Mesothelial cell of epicardium (in vitro differentiated cells): Measurements from ENCODE around the gene ATP8B4. TPM values are rescaled to one million over a fixed set of nuclear protein-coding genes. Genes with fewer than 3 reads are reported as not detected.

Experiments
- DNase-seq, 2 experiments: peaks; one replicate each; pipeline ENCODE4 v3.0.0; 2021; ENCODE audit warnings: low spot score in 2 of 2; ENCODE audit not compliant: unreplicated experiment in 2 of 2
- H3K27ac Mint-ChIP-seq: 2 replicates; pipeline ENCODE4 v1.8.0; 2021; ENCODE audit warnings: mixed read lengths
- H3K27me3 Mint-ChIP-seq: 2 replicates; pipeline ENCODE4 v1.8.0; 2021; ENCODE audit warnings: low read depth, mixed read lengths
- H3K36me3 Mint-ChIP-seq: 2 replicates; pipeline ENCODE4 v1.8.0; 2021; ENCODE audit warnings: mixed read lengths
- H3K4me1 Mint-ChIP-seq: 2 replicates; pipeline ENCODE4 v1.8.0; 2021; ENCODE audit warnings: mixed read lengths
- H3K4me3 Mint-ChIP-seq: 2 replicates; pipeline ENCODE4 v1.8.0; 2021; ENCODE audit warnings: mild to moderate bottlenecking, moderate library complexity, mixed read lengths
- H3K9me3 Mint-ChIP-seq: 2 replicates; pipeline ENCODE4 v1.8.0; 2021; ENCODE audit warnings: mixed read lengths
- CTCF ChIP-seq: fragments of 200-600 bp; sonication (generic); IDR thresholded peaks from one replicate; pipeline ENCODE4 v1.5.0; 2021; ENCODE audit warnings: antibody characterized with exemption; ENCODE audit not compliant: unreplicated experiment
- total RNA-seq: library from RNA; stranded (reverse); gene quantifications from 3 replicates; pipeline ENCODE4 v1.2.1, GENCODE V29; 2021

ATP8B4 gene
- total RNA-seq, 1 donor from 2014 or later, result 1.8 TPM

GRCh38 chr15:50110285-50110684, 8.7 kb downstream of the ATP8B4 start:
- H3K36me3 Mint-ChIP-seq, result no peaks in the 10 kb centered on the region
- no peaks in the 10 kb centered on the region for H3K27me3 Mint-ChIP-seq
- no peak for DNase-seq
- peaks cover 26% of the 10 kb centered on the region for H3K4me1 Mint-ChIP-seq
- H3K4me3 Mint-ChIP-seq, result no peak overlapping the region
- no peak overlapping the region for H3K27ac Mint-ChIP-seq
- TF ChIP-seq CTCF, result no peak
- H3K9me3 Mint-ChIP-seq, result no peaks in the 10 kb centered on the region

DNA sequence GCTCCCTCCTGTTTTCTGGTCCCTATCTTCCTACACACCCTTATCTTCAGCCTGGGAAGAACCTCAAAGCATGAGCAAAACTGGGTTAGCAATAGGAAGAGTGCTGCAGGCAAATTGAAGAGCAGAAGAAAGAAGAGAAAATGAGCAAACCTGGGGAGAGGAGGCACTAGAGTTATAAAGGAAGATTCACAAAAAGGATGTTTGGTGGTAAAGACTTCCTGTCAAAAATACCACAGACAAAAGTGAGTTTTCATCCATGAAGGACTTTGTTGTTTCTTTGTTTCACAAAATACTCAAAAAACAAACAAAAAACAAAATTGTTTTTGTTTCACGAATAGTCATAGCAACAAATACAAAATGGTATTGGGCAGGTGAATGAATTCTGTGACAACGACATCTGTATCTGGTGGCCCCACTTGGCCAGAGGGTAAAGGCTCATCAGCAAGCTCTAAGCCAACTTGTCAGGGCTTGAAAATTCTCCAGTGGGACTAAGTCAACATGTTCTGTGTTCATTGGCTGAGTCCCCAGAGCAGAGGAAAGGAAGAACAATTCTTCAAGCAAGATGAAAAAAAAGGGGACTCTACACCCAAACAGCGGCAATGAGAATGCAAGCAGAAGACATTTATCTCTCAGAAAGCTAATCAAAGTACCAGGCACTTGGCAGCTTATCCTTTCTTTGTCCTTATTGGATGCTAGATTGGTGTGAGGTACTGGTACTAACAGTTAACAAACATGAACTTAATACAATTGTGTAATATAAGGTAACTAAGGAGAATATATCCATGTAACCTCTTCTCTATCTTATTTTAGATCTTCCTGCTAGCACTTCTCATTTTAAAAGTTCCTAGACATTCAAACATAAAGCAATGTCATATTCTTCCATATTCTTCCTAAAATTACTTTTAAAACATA, 9.7 kb downstream of the ATP8B4 start:
- no peak for TF ChIP-seq CTCF

GRCh38 chr15:50108461-50108860, 10.6 kb downstream of the ATP8B4 start:
- Mint-ChIP-seq H3K27ac (no peak overlapping the region), H3K4me1 (peaks cover 26% of the 10 kb centered on the region), H3K36me3 (no peaks in the 10 kb centered on the region), H3K27me3 (peaks cover under 1% of the 10 kb centered on the region), H3K4me3 (no peak overlapping the region), H3K9me3 (peaks cover 8% of the 10 kb centered on the region)
- no peak for DNase-seq
- no peak for TF ChIP-seq CTCF

More for the DNA sequence above, 9.7 kb downstream of the ATP8B4 start:
- Mint-ChIP-seq H3K9me3 (peaks cover under 1% of the 10 kb centered on the region), H3K27me3 (no peaks in the 10 kb centered on the region), H3K27ac (no peak overlapping the region), H3K4me3 (no peak overlapping the region), H3K4me1 (peaks cover 26% of the 10 kb centered on the region), H3K36me3 (no peaks in the 10 kb centered on the region)
- no peak for DNase-seq

DNA sequence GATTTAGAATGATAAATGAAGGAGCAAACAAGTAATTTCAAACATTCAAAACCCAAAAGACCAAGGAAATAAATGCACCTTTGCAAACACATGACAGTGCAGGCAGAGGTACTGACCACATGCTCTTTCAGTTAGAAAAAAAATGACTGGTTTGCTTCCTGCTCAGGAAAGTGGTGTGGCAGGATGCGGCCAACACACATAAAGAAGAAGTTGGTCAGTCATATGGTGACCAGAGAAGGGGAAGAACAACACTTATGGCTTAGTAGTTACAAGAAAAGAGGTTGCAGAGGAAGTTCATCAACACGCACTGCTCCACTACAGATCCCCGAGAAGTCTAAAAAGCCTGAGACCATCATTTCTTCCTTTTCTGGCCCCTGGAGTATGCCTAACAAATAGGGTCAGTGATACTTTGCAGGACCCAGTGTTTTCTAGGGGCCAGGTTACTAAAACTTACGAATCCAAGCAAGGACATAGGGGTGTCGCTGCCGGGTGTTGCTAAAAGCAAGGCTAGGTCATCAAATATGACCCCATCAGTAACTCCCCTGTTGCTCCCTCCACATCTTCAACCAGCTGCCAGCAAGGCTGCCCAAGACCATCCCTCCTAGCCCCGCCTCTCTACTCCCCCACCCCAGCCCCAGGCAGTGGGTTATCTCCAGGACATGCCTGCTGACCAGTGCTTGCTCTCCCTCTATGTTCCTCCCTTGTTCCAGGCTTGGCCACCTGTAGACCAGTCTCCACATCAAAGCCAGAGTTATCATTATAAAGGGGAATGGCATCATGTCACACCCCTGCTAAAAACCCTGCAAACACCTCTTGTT, 11.2 kb downstream of the ATP8B4 start:
- TF ChIP-seq CTCF, result no peak

DNA sequence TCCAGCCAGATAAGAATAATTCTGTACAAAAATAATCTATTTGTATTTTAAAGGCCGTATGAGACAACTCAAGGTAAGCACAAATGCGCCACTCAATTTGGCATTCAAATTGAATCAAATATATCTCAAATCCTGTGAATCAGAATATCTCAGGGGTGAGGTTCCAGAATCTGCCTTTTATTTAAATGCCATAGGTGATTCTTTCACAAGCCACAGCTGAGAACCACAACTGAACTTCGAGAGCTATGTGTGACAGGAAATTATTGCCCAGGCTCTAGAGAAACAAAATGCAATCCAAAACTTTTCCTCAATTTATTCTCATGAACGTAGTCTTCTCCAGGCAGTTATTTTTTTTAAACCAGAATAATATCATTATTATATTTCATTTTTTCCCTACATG, 11.9 kb downstream of the ATP8B4 start:
- peaks cover 26% of the 10 kb centered on the region for H3K4me1 Mint-ChIP-seq
- no peak for DNase-seq
- H3K27me3 Mint-ChIP-seq, result peaks cover 9% of the 10 kb centered on the region
- no peak overlapping the region for H3K4me3 Mint-ChIP-seq
- no peak overlapping the region for H3K27ac Mint-ChIP-seq
- peaks cover 1% of the 10 kb centered on the region for H3K36me3 Mint-ChIP-seq
- TF ChIP-seq CTCF, result no peak
- H3K9me3 Mint-ChIP-seq, result peaks cover 21% of the 10 kb centered on the region

More for the DNA sequence above, 11.2 kb downstream of the ATP8B4 start:
- DNase-seq, result no peak
- peaks cover 1% of the 10 kb centered on the region for H3K36me3 Mint-ChIP-seq
- no peak overlapping the region for H3K4me3 Mint-ChIP-seq
- H3K4me1 Mint-ChIP-seq, result peaks cover 26% of the 10 kb centered on the region
- H3K27ac Mint-ChIP-seq, result no peak overlapping the region
- H3K9me3 Mint-ChIP-seq, result peaks cover 15% of the 10 kb centered on the region
- peaks cover 5% of the 10 kb centered on the region for H3K27me3 Mint-ChIP-seq
